ENCODE data around the gene LSM7. TPM values are rescaled to one million over a fixed set of nuclear protein-coding genes. Genes with fewer than 3 reads are reported as not detected.

LSM7 gene
- polyA plus RNA-seq (ENCODE audit: insufficient read length in 12 of 12) = 10 to 100 TPM in 11 of 12 donors, not detected in 1; 51.9 to 73.7 (median 62.8) TPM
- long read RNA-seq, donor 1, transcript LSM7-206 (2 exons, 710 nt) = minor isoform, 6 of 146 reads
- long read RNA-seq, donor 1, transcript LSM7-203 (4 exons, 512 nt) = minor isoform, 28 of 146 reads
- long read RNA-seq, donor 1, transcript LSM7-204 (3 exons, 575 nt) = minor isoform, 13 of 146 reads
- long read RNA-seq, donor 1, transcript LSM7-201 (4 exons, 529 nt) = major isoform, 81 of 146 reads
- long read RNA-seq, donor 1, partial matches to known transcripts = 18 of 146 reads
- long read RNA-seq, donor 1, other reads (novel, unspliced or antisense) = 0 of 146 reads
- long read RNA-seq, donor 2, transcript LSM7-204 (3 exons, 575 nt) = minor isoform, 18 of 81 reads
- long read RNA-seq, donor 2, transcript LSM7-201 (4 exons, 529 nt) = major isoform, 38 of 81 reads
- long read RNA-seq, donor 2, transcript LSM7-203 (4 exons, 512 nt) = minor isoform, 13 of 81 reads
- long read RNA-seq, donor 2, partial matches to known transcripts = 9 of 81 reads
- long read RNA-seq, donor 2, other reads (novel, unspliced or antisense) = 0 of 81 reads
- long read RNA-seq, donor 3, transcript LSM7-201 (4 exons, 529 nt) = major isoform, 28 of 39 reads
- long read RNA-seq, donor 3, transcript LSM7-206 (2 exons, 710 nt) = minor isoform, 5 of 39 reads
- long read RNA-seq, donor 3, partial matches to known transcripts = 0 of 39 reads
- long read RNA-seq, donor 3, other reads (novel, unspliced or antisense) = 0 of 39 reads
- long read RNA-seq, donor 4, transcript LSM7-206 (2 exons, 710 nt) = minor isoform, 5 of 25 reads
- long read RNA-seq, donor 4, transcript LSM7-201 (4 exons, 529 nt) = major isoform, 16 of 25 reads
- long read RNA-seq, donor 4, partial matches to known transcripts = 0 of 25 reads
- long read RNA-seq, donor 4, other reads (novel, unspliced or antisense) = 0 of 25 reads
- long read RNA-seq, donor 5, transcript LSM7-201 (4 exons, 529 nt) = major isoform, 57 of 96 reads
- long read RNA-seq, donor 5, transcript LSM7-203 (4 exons, 512 nt) = minor isoform, 16 of 96 reads
- long read RNA-seq, donor 5, transcript LSM7-206 (2 exons, 710 nt) = minor isoform, 6 of 96 reads
- long read RNA-seq, donor 5, transcript LSM7-204 (3 exons, 575 nt) = minor isoform, 10 of 96 reads
- long read RNA-seq, donor 5, partial matches to known transcripts = 6 of 96 reads
- long read RNA-seq, donor 5, other reads (novel, unspliced or antisense) = 0 of 96 reads
- long read RNA-seq, donor 6, transcript LSM7-203 (4 exons, 512 nt) = minor isoform, 6 of 33 reads
- long read RNA-seq, donor 6, transcript LSM7-201 (4 exons, 529 nt) = major isoform, 22 of 33 reads
- long read RNA-seq, donor 6, transcript LSM7-204 (3 exons, 575 nt) = minor isoform, 5 of 33 reads
- long read RNA-seq, donor 6, partial matches to known transcripts = 0 of 33 reads
- long read RNA-seq, donor 6, other reads (novel, unspliced or antisense) = 0 of 33 reads
- long read RNA-seq, donor 7, transcript LSM7-201 (4 exons, 529 nt) = major isoform, 18 of 44 reads
- long read RNA-seq, donor 7, transcript LSM7-204 (3 exons, 575 nt) = minor isoform, 6 of 44 reads
- long read RNA-seq, donor 7, transcript LSM7-203 (4 exons, 512 nt) = minor isoform, 12 of 44 reads
- long read RNA-seq, donor 7, partial matches to known transcripts = 6 of 44 reads
- long read RNA-seq, donor 7, other reads (novel, unspliced or antisense) = 0 of 44 reads
- long read RNA-seq, donor 8, transcript LSM7-201 (4 exons, 529 nt) = major isoform, 48 of 73 reads
- long read RNA-seq, donor 8, transcript LSM7-204 (3 exons, 575 nt) = minor isoform, 5 of 73 reads
- long read RNA-seq, donor 8, transcript LSM7-203 (4 exons, 512 nt) = minor isoform, 9 of 73 reads
- long read RNA-seq, donor 8, partial matches to known transcripts = 6 of 73 reads
- long read RNA-seq, donor 8, other reads (novel, unspliced or antisense) = 0 of 73 reads
- long read RNA-seq, donor 9, transcript LSM7-201 (4 exons, 529 nt) = major isoform, 36 of 72 reads
- long read RNA-seq, donor 9, transcript LSM7-204 (3 exons, 575 nt) = minor isoform, 11 of 72 reads
- long read RNA-seq, donor 9, transcript LSM7-203 (4 exons, 512 nt) = minor isoform, 8 of 72 reads
- long read RNA-seq, donor 9, partial matches to known transcripts = 14 of 72 reads
- long read RNA-seq, donor 9, other reads (novel, unspliced or antisense) = 0 of 72 reads
- long read RNA-seq, donor 10, transcript LSM7-203 (4 exons, 512 nt) = minor isoform, 8 of 55 reads
- long read RNA-seq, donor 10, transcript LSM7-201 (4 exons, 529 nt) = major isoform, 37 of 55 reads
- long read RNA-seq, donor 10, partial matches to known transcripts = 7 of 55 reads
- long read RNA-seq, donor 10, other reads (novel, unspliced or antisense) = 0 of 55 reads
- long read RNA-seq, donor 11, transcript LSM7-204 (3 exons, 575 nt) = minor isoform, 17 of 88 reads
- long read RNA-seq, donor 11, transcript LSM7-201 (4 exons, 529 nt) = major isoform, 54 of 88 reads
- long read RNA-seq, donor 11, transcript LSM7-203 (4 exons, 512 nt) = minor isoform, 12 of 88 reads
- long read RNA-seq, donor 11, transcript LSM7-206 (2 exons, 710 nt) = minor isoform, 5 of 88 reads
- long read RNA-seq, donor 11, partial matches to known transcripts = 0 of 88 reads
- long read RNA-seq, donor 11, other reads (novel, unspliced or antisense) = 0 of 88 reads

- peak; percentile 94 for DNase-seq
These were observed at the start of gene LSM7, which contains the start of gene SPPL2B for GRCh38 chr19:2328401-2329148. Gene LSM7, minus strand, starts transcription at chr19:2328586. Its CDS starts 20 bp downstream, at chr19:2328566. Gene SPPL2B, plus strand, starts transcription at chr19:2328684. Its CDS starts 26 bp downstream, at chr19:2328710.

GRCh38 chr19:2376784-2377519 lies 48.6 kb upstream of the LSM7 start:
- no peak for DNase-seq

- no peak for DNase-seq
These were observed 47.2 kb upstream of the LSM7 start for GRCh38 chr19:2375353-2376121.

- no peak for DNase-seq
These were observed 46.4 kb upstream of the LSM7 start for GRCh38 chr19:2374808-2375207.

- DNase-seq = no peak
These were observed 43.8 kb upstream of the LSM7 start for GRCh38 chr19:2372076-2372612.

- DNase-seq = no peak
These were observed 43.3 kb upstream of the LSM7 start for GRCh38 chr19:2371656-2372055.

GRCh38 chr19:2365201-2365970 lies 37.0 kb upstream of the LSM7 start:
- DNase-seq = no peak

GRCh38 chr19:2363419-2363818 lies 35.0 kb upstream of the LSM7 start:
- no peak for DNase-seq

- no peak for DNase-seq
These were observed 34.5 kb upstream of the LSM7 start for GRCh38 chr19:2362970-2363300.

- DNase-seq = no peak
These were observed 33.9 kb upstream of the LSM7 start for GRCh38 chr19:2362046-2362969.

GRCh38 chr19:2361246-2362045 lies 33.1 kb upstream of the LSM7 start:
- DNase-seq = no peak

- no peak for DNase-seq
These were observed 32.4 kb upstream of the LSM7 start for GRCh38 chr19:2360833-2361232.

- no peak for DNase-seq
These were observed 31.8 kb upstream of the LSM7 start, which contains the start of gene TMPRSS9 for GRCh38 chr19:2359992-2360685. Gene TMPRSS9, plus strand, starts transcription at chr19:2360265. Its CDS starts 29,521 bp downstream, at chr19:2389786.

All from muscle of arm (tissue), 14 donors.